LHCN-M2 (cell line): Measurements from ENCODE around the gene GON4L. TPM values are rescaled to one million over a fixed set of nuclear protein-coding genes. Genes with fewer than 3 reads are reported as not detected.

Experiments
- total RNA-seq: library from RNA; depleted of rRNA; stranded (reverse); fragments of >200 nt; gene quantifications from 2 replicates; pipeline ENCODE4 v1.2.3, GENCODE V29; 2014; rRNA removed

GON4L gene
- total RNA-seq, 1 experiment from 2014 or later: 21.1 TPM

Other genes with a start within 250 kb of the GON4L start
- 25.5 and 31.5 TPM in 2 replicates for gene MSTO1, start 247.0 kb downstream of the GON4L start, total RNA-seq
- gene YY1AP1, start 168.4 kb downstream of the GON4L start, total RNA-seq: 31.0 and 35.4 TPM in 2 replicates
- gene DAP3, start 168.1 kb downstream of the GON4L start, total RNA-seq: 78.7 and 79.4 TPM in 2 replicates
- 14.5 and 17.4 TPM in 2 replicates for gene SYT11, start 2.4 kb upstream of the GON4L start, total RNA-seq
- 23.1 and 32.9 TPM in 2 replicates for gene RIT1, start 54.1 kb upstream of the GON4L start, total RNA-seq
- 29.6 and 30.3 TPM in 2 replicates for gene KHDC4, start 77.2 kb upstream of the GON4L start, total RNA-seq
- not detected in 2 replicates for gene RXFP4, start 84.4 kb upstream of the GON4L start, total RNA-seq
- gene ARHGEF2, start 121.3 kb upstream of the GON4L start, total RNA-seq: 228 and 262 TPM in 2 replicates
- gene SSR2, start 163.7 kb upstream of the GON4L start, total RNA-seq: 229 and 351 TPM in 2 replicates
- 34.1 and 37.7 TPM in 2 replicates for gene UBQLN4, start 196.6 kb upstream of the GON4L start, total RNA-seq
- 67.3 and 70.9 TPM in 2 replicates for gene LAMTOR2, start 197.6 kb upstream of the GON4L start, total RNA-seq
- not detected in 2 replicates for gene RAB25, start 203.9 kb upstream of the GON4L start, total RNA-seq
- 4.9 and 5.8 TPM in 2 replicates for gene MEX3A, start 225.3 kb upstream of the GON4L start, total RNA-seq